IPS-15b (cell line): ENCODE results near the gene TBC1D10A.
A peak's percentile ranks its signal among the peaks of the same experiment; 100 is the strongest.

Experiments
- H3K27me3 ChIP-seq: one replicate; pipeline ENCODE4 v1.6.1; 2013; ENCODE audit warnings: low read length; ENCODE audit not compliant: control insufficient read depth, insufficient read depth
- H3K36me3 ChIP-seq: one replicate; pipeline ENCODE4 v1.6.1; 2013; ENCODE audit warnings: low read length; ENCODE audit not compliant: control insufficient read depth, insufficient read depth
- H3K4me1 ChIP-seq: one replicate; pipeline ENCODE4 v1.6.1; 2013; ENCODE audit warnings: mild to moderate bottlenecking, low read length; ENCODE audit not compliant: control insufficient read depth, insufficient read depth
- H3K4me3 ChIP-seq: one replicate; pipeline ENCODE4 v1.5.1; 2013; ENCODE audit warnings: low read depth, low read length
- H3K9ac ChIP-seq: one replicate; pipeline ENCODE4 v1.6.1; 2013; ENCODE audit warnings: low read depth, mild to moderate bottlenecking, low read length
- H3K9me3 ChIP-seq: one replicate; pipeline ENCODE4 v1.6.1; 2013; ENCODE audit warnings: mild to moderate bottlenecking, low read length; ENCODE audit not compliant: control insufficient read depth, insufficient read depth

The TBC1D10A gene

DNA sequence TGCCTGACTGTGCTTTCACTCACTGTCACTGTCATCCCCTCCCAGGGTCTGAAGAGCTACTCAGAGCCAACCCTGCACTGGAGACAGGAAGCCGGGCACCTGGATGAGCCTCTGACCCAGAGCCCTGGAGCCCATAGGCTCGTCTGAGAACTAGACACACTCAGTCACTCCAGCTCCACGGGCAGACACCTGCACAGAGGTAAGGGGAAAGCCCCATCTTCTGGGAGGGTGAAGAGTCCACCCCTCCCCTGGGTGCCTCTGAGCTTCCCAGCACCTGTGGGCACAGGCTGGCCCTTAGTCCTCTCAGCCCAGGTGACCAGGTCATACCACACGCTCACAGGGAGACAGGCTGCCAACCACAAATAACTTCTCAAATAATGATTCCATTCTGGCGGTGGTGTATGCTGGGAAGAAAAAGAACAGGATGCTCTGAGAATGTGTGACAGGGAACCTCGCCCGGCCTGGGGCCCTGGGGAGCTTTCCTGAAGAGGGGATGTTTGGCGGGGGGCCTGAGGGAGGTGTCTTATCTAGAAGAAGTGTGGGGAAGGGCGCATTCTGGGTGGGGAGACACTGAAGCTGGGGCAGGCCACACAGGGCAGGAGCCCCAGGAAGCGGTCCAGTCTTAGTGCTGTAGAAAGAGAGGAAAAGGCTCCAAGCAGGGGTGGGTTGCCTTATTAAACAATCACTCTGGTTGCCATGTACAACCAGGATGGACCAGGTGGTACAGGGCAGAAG lies 35.3 kb upstream of the TBC1D10A start:
- no peak overlapping the region for H3K9ac ChIP-seq
- H3K27me3 ChIP-seq: no peaks in the 10 kb centered on the region
- H3K4me3 ChIP-seq: no peak overlapping the region
- H3K4me1 ChIP-seq: peaks cover 12% of the 10 kb centered on the region
- peaks cover 10% of the 10 kb centered on the region for H3K36me3 ChIP-seq
- H3K9me3 ChIP-seq: no peaks in the 10 kb centered on the region

DNA sequence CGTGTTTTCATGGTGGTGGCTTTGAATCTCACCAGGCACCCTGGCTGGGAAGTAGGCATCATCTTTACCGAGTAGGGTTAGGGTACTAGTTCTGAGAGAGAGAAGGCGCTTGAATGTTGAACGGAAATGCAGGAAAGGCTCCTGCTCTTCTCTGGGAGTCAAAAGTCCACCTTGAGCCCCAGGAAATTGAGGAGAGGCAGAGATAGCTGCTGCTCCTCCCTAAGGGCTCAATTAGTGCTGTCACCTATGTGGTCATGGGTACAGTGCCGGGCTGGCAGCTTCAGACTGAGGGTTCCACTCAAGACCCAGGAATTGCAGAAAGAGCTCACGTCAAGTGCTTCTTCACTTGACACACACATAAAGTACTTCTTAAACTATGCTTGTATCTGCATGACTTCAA lies 31.8 kb upstream of the TBC1D10A start:
- H3K36me3 ChIP-seq: no peaks in the 10 kb centered on the region
- no peak overlapping the region for H3K9ac ChIP-seq
- no peaks in the 10 kb centered on the region for H3K27me3 ChIP-seq
- H3K9me3 ChIP-seq: no peaks in the 10 kb centered on the region
- peak overlapping the region; percentile 93 for H3K4me3 ChIP-seq
- peaks cover 12% of the 10 kb centered on the region for H3K4me1 ChIP-seq

DNA sequence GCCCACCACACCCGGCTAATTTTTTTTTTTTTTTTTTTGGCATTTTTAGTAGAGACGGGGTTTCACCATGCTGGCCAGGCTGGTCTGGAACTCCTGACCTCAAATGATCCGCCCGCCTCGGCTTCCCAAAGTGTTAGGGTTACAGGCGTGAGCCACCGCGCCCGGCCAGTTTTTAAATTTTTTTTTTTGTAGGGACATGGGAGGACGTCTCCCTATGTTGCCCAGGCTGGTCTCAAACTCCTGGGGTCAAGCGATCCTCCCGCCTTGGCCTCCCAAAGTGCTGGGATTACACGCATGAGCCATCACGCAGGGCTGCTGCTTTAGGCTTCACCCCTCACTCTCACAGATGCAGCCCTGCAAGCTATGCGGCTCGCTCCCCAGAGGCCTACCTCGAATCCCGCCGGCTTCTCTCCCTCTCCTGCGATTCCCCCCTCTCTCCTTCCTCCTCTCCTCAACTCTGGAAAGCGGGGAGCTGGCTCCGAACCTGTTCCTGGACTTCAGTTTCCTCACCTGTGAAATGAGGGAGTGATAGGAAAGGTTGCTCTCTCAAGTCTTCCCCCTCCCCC lies 31.0 kb upstream of the TBC1D10A start:
- Histone ChIP-seq H3K9ac (peak overlapping the region; percentile 94), H3K36me3 (peaks cover 1% of the 10 kb centered on the region), H3K9me3 (no peaks in the 10 kb centered on the region), H3K4me3 (peak overlapping the region; percentile 93), H3K27me3 (no peaks in the 10 kb centered on the region), H3K4me1 (peaks cover 8% of the 10 kb centered on the region)

DNA sequence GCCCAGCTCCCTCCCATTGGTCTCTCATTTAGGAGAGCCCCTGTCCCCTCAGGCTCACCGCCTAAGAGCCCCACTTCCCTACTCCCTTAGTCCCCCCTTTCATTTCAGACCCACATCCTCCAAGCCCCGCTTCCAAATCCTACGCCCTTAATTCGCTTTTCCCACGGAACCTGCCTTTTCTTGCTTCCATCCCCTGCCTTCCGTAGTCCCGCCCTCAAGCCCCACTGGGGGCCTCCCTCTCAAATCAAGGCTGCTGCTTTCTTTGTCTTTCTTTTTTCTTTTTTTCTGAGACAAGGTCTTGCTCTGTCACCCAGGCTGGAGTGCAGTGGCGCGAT lies 30.5 kb upstream of the TBC1D10A start:
- Histone ChIP-seq H3K9ac (peak overlapping the region; percentile 94), H3K9me3 (no peaks in the 10 kb centered on the region), H3K27me3 (no peaks in the 10 kb centered on the region), H3K4me3 (peak overlapping the region; percentile 93), H3K36me3 (peaks cover 6% of the 10 kb centered on the region), H3K4me1 (peaks cover 4% of the 10 kb centered on the region)

DNA sequence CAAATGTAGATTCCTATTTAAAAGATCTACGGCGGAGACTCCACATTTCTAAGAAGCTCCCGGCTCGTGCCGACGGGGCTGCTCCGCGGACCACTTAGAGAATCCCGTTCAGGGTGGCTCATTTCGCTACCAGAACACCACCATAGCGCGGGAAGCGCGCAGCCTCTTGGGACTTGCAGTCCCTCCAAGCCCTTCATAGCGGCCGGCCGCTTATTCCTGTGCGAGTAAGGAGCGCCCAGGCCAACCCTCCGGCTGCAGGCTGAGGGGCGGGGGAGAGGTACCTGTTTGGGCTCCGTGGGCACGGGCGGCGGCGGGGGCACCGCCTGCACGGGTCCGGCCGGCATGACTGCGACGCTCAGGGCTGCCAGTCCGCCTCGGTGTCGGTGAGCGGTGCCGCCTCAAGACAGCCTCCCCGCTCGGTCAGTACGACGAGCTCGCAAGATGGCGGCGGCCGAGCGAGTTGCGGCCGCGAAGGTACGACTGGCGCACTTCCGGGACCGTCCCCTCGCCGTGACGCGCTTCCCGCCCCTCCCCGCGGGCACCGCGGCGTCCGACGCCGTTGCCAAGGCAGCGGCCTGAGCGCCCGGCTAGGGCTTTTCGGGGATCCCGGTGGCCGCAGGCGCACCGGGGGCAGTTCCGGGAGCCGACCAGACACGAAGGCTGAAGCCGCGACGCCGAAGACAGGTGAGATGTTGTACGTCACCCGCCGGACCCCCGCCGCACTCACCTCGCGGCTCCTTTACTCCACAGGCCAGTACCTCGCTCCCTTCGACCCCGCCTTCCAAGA lies 29.9 kb upstream of the TBC1D10A start, which contains the start of the genes CCDC157 and SF3A1:
CCDC157 (plus strand) TSS at position 559 of the 787 bp plus-strand sequence. CDS start 8,994 bp downstream, outside the sequence.
SF3A1 (minus strand) TSS at position 446 of the 787 bp plus-strand sequence; CDS start at position 344, 102 bp downstream.
- no peaks in the 10 kb centered on the region for H3K9me3 ChIP-seq
- peak within 1 kb of the TSS; percentile 93 for H3K4me3 ChIP-seq
- H3K9ac ChIP-seq: peak within 1 kb of the TSS; percentile 94
- H3K27me3 ChIP-seq: no peaks in the 10 kb centered on the region
- H3K36me3 ChIP-seq: peaks cover 12% of the 10 kb centered on the region
- H3K4me1 ChIP-seq: peaks cover 4% of the 10 kb centered on the region

DNA sequence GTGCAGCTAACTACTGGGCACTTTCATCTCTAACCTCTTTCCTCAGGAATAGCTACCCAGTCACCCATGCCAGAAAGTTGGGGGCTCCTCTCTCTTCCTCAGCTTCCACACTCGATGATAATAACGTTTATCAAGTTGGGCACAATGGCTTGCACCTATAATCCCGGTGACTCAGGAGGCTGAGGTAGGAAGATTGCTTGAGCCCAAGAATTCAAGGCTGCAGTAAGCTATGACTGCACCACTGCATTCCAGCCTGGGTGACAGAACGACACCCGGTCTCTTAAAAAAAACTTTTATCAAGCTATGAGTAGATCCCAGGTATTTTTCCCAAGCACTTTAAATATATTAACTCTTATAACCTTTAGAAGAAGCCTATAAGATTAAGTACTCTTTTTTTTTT lies 27.9 kb upstream of the TBC1D10A start:
- Histone ChIP-seq H3K4me1 (peaks cover 4% of the 10 kb centered on the region), H3K9ac (no peak overlapping the region), H3K4me3 (no peak overlapping the region), H3K9me3 (no peaks in the 10 kb centered on the region), H3K36me3 (peaks cover 17% of the 10 kb centered on the region), H3K27me3 (no peaks in the 10 kb centered on the region)

DNA sequence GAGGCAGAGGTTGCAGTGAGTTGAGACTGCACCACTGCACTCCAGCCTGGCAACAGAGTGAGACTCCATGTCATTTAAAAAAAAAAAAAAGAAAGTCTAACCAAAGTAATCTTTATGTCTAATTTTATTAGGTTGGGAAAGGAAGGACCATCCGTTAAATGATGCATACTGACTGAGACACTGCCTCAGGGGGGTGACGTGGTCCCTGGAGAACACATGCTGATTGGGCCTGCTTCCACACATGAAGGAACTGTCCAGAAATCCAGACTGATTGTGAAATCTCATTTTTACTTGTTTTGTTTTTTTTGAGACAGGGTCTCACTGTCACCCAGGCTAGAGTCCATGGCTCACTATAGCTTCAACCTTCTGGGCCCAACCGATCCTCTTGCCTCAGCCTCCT lies 24.5 kb upstream of the TBC1D10A start:
- Histone ChIP-seq H3K9me3 (no peaks in the 10 kb centered on the region), H3K4me3 (no peak overlapping the region), H3K9ac (no peak overlapping the region), H3K36me3 (peaks cover 29% of the 10 kb centered on the region), H3K27me3 (no peaks in the 10 kb centered on the region), H3K4me1 (no peaks in the 10 kb centered on the region)

DNA sequence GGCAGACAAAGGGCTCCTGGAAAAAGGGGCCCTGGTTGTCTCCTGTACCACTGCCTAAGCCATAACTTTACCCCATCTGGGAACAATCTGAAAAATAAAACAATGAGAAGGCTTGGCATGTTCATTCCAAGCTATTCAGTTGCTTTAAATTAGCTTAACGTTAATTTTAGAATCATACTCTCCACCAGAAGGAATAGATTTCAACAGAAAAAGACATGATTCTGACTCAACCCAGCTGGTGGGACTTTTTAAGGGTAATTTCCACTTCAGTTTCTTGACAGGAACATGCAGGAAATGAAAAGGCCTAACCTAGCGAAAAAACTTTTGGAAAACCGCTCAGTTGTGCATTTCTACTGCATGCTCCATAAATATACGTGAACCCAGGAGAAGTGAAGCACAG lies 22.1 kb upstream of the TBC1D10A start:
- H3K4me1 ChIP-seq: no peaks in the 10 kb centered on the region
- no peaks in the 10 kb centered on the region for H3K9me3 ChIP-seq
- H3K4me3 ChIP-seq: no peak overlapping the region
- no peaks in the 10 kb centered on the region for H3K27me3 ChIP-seq
- H3K9ac ChIP-seq: no peak overlapping the region
- peaks cover 54% of the 10 kb centered on the region for H3K36me3 ChIP-seq

DNA sequence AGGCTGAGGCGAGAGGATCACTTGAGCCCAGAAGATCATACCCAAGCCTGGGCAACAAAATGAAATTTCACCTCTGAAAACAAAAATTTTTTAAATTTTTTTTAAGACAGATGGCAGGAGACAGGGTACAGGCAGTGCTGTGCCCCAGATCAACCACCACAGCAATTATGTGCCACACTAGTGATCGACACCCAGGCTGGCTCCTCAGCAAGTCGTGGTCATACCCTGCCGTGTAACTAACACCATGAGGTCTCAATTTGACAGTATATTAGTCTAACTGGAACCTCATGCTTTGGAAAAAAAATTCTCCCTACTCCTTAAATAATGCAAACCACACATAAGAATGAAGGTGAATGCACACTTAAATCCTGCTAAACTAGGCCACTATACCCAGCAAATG lies 21.7 kb upstream of the TBC1D10A start:
- Histone ChIP-seq H3K36me3 (peaks cover 56% of the 10 kb centered on the region), H3K4me1 (no peaks in the 10 kb centered on the region), H3K9ac (no peak overlapping the region)

DNA sequence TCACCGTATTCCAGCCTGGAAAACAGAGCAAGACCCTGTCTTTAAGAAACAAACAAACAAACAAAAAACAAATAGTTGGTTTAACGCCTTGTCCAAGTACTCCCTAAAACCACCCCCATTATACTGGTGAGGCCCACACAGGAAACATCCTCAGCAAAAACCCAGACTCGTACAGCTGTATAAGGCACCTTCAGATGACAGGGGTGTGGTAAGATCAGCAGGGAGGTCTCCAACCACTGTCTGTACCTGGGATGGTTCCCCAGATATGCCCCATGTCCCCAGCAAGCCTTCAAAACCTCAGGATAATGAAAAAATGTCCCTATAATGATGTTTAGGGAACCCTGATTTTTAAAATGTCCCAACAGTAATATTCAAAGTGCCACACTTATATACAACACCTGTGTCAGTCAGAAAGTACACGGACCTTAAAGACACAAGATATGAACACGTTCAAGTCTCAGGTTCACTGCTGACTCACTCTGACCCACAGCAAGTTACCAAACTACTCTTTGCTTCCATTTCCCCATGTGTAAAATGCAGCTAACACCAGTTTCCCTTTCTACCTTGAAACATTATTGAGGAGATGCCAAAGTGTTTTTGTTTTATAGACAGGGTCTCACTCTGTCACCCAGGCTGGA lies 20.6 kb upstream of the TBC1D10A start:
- Histone ChIP-seq H3K27me3 (no peaks in the 10 kb centered on the region), H3K36me3 (peaks cover 58% of the 10 kb centered on the region), H3K9ac (no peak overlapping the region), H3K4me3 (no peak overlapping the region), H3K9me3 (no peaks in the 10 kb centered on the region), H3K4me1 (no peaks in the 10 kb centered on the region)

More for the DNA sequence above, 21.7 kb upstream of the TBC1D10A start:
- Histone ChIP-seq H3K4me3 (no peak overlapping the region), H3K27me3 (no peaks in the 10 kb centered on the region), H3K9me3 (no peaks in the 10 kb centered on the region)

DNA sequence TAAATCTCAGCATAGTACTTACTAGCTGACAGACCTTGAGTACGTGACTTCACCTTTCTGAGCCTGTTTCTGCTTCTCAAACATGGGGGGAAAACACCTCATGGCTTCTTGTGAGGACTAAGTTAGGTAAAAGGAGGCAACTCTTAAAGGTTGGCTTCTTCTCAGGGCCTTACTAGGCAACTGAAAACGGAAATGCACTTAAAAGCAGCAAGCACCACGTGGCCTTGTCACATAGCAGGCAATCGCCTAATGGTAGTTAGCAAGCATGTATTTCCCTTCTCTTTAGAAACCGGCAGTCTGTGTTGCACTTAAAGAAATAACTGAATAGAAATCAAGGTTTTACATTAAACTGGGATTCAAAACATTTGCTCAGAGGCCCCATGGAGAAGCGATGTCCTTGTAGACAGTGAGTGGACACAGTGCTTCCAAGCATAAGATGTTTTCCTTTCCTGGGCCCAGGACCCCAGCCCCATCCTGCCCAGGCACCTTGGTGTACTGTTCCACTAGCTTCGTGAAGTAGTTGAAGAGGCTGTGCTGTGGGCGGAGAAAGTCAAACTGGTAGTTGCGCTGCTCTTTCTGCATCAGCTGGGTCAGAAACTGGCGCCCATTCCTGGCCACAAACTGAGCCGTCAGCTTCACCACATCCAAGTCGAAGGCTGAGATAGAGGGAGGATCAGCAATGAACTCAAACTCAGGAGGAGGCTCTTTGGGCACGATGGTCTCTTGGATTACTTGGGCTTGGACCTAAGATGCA lies 17.9 kb upstream of the TBC1D10A start:
- Histone ChIP-seq H3K4me3 (no peak overlapping the region), H3K4me1 (no peaks in the 10 kb centered on the region), H3K36me3 (peaks cover 73% of the 10 kb centered on the region), H3K9ac (no peak overlapping the region), H3K9me3 (no peaks in the 10 kb centered on the region), H3K27me3 (no peaks in the 10 kb centered on the region)
